Neuronal stem cell (in vitro differentiated cells): ENCODE data around the gene PTPRO.

Experiments
- DNase-seq: peaks from one replicate; pipeline ENCODE4 v3.0.0-alpha.2; 2013; ENCODE audit warnings: low spot score
- H2AFZ ChIP-seq: one replicate; pipeline ENCODE4 v1.6.1; 2013; ENCODE audit warnings: mild to moderate bottlenecking, low read length, inconsistent platforms
- H2AK5ac ChIP-seq: 2 replicates; pipeline ENCODE4 v1.6.1; 2013; ENCODE audit warnings: low read depth, mild to moderate bottlenecking, inconsistent platforms, low read length, moderate library complexity, mixed read lengths
- H2BK120ac ChIP-seq: 2 replicates; pipeline ENCODE4 v1.6.1; 2013; ENCODE audit warnings: low read depth, mild to moderate bottlenecking, inconsistent platforms, low read length, moderate library complexity, mixed read lengths
- H2BK12ac ChIP-seq: one replicate; pipeline ENCODE4 v1.6.1; 2013; ENCODE audit warnings: low read length, inconsistent platforms
- H2BK15ac ChIP-seq: 2 replicates; pipeline ENCODE4 v1.6.1; 2013; ENCODE audit warnings: mild to moderate bottlenecking, low read length, inconsistent platforms, mixed read lengths
- H2BK5ac ChIP-seq: one replicate; pipeline ENCODE4 v1.6.1; 2013; ENCODE audit warnings: inconsistent platforms, mild to moderate bottlenecking, low read length, moderate library complexity
- H3K14ac ChIP-seq: one replicate; pipeline ENCODE4 v1.6.1; 2013; ENCODE audit warnings: low read length, inconsistent platforms
- H3K18ac ChIP-seq: 2 replicates; pipeline ENCODE4 v1.6.1; 2013; ENCODE audit warnings: low read length, inconsistent platforms
- H3K23ac ChIP-seq: 2 replicates; pipeline ENCODE4 v1.6.1; 2013; ENCODE audit warnings: low read depth, mild to moderate bottlenecking, mixed read lengths, low read length, inconsistent platforms; ENCODE audit not compliant: poor library complexity
- H3K27ac ChIP-seq: replicated peaks from 3 replicates; pipeline ENCODE4 v1.5.1; 2013; ENCODE audit warnings: low read length, inconsistent platforms
- H3K27me3 ChIP-seq, 3 experiments: 2 replicates each; pipeline ENCODE4 v1.6.1; 2013; ENCODE audit warnings: low read length in 3 of 3, mild to moderate bottlenecking in 2 of 3, inconsistent platforms in 1 of 3, low read depth in 1 of 3, mixed read lengths in 1 of 3, moderate library complexity in 1 of 3; ENCODE audit not compliant: control insufficient read depth in 3 of 3, insufficient read depth in 3 of 3
- H3K36me3 ChIP-seq, 2 donors: replicated peaks in 1 of 2; 2 replicates each; pipeline ENCODE4 v1.6.1; 2013; ENCODE audit warnings: low read length in 2 of 2; ENCODE audit not compliant: control insufficient read depth in 2 of 2, insufficient read depth in 2 of 2
- H3K4ac ChIP-seq: 2 replicates; pipeline ENCODE4 v1.6.1; 2013; ENCODE audit warnings: inconsistent platforms, mild to moderate bottlenecking, low read length, moderate library complexity
- H3K4me1 ChIP-seq, 2 donors: 1 replicate in 1 of 2; 2 replicates in 1 of 2; pipeline ENCODE4 v1.6.1; 2013; ENCODE audit warnings: low read length in 2 of 2, low read depth in 1 of 2; ENCODE audit not compliant: control insufficient read depth in 2 of 2, insufficient read depth in 1 of 2
- H3K4me2 ChIP-seq: one replicate; pipeline ENCODE4 v1.6.1; 2013; ENCODE audit warnings: mild to moderate bottlenecking, low read length, inconsistent platforms; ENCODE audit not compliant: insufficient read depth, poor library complexity, severe bottlenecking
- H3K4me3 ChIP-seq, 2 donors: 2 replicates each; pipeline ENCODE4 v1.5.1; 2013; ENCODE audit warnings: low read length in 2 of 2, mild to moderate bottlenecking in 2 of 2, inconsistent platforms in 1 of 2, moderate library complexity in 1 of 2
- H3K79me1 ChIP-seq: one replicate; pipeline ENCODE4 v1.6.1; 2013; ENCODE audit warnings: low read depth, mild to moderate bottlenecking, inconsistent platforms, low read length, moderate library complexity
- H3K9ac ChIP-seq: one replicate; pipeline ENCODE4 v1.6.1; 2013; ENCODE audit warnings: mild to moderate bottlenecking, low read depth, low read length, inconsistent platforms; ENCODE audit not compliant: poor library complexity
- H3K9me3 ChIP-seq, 2 donors: replicated peaks in 1 of 2; 2 replicates each; pipeline versions ENCODE3 to v1.6.1; 2013; ENCODE audit warnings: low read length in 2 of 2, mild to moderate bottlenecking in 2 of 2, inconsistent platforms in 1 of 2, low read depth in 1 of 2, mixed read lengths in 1 of 2, moderate library complexity in 1 of 2; ENCODE audit not compliant: control insufficient read depth in 2 of 2, insufficient read depth in 1 of 2
- H4K8ac ChIP-seq: one replicate; pipeline ENCODE4 v1.6.1; 2013; ENCODE audit warnings: low read depth, mild to moderate bottlenecking, inconsistent platforms, low read length, moderate library complexity
- H4K91ac ChIP-seq: one replicate; pipeline ENCODE4 v1.6.1; 2013; ENCODE audit warnings: low read length, low read depth, mild to moderate bottlenecking, inconsistent platforms; ENCODE audit not compliant: poor library complexity
- WGBS, 2 donors: extraction: QIAGEN DNeasy Blood & Tissue Kit; methylation state at CpG; one replicate each; pipeline ENCODE4 v1.1.7; 2013; ENCODE audit warnings: missing lambda C conversion rate in 2 of 2, mixed read lengths in 1 of 2; ENCODE audit not compliant: insufficient read length in 2 of 2, insufficient replicate concordance in 1 of 2; ENCODE audit errors: extremely low coverage in 2 of 2; 5-methylcytosine and 5-hydroxymethylcytosine counted together

PTPRO gene

GRCh38 chr12:15515010-15515409, 192.7 kb downstream of the PTPRO start:
- H3K9ac ChIP-seq = no peak overlapping the region
- peaks cover 0 to under 1% of the 10 kb centered on the region in 2 donors for H3K4me1 ChIP-seq
- no peak overlapping the region for H2BK12ac ChIP-seq
- no peak overlapping the region for H3K27ac ChIP-seq
- no peak for DNase-seq
- H3K79me1 ChIP-seq = no peaks in the 10 kb centered on the region
- H3K23ac ChIP-seq = no peak overlapping the region
- H4K91ac ChIP-seq = no peak overlapping the region
- no peak overlapping the region for H3K4me2 ChIP-seq
- H4K8ac ChIP-seq = no peak overlapping the region
- H3K36me3 ChIP-seq = no peaks in the 10 kb centered on the region
- no peaks in the 10 kb centered on the region for H3K27me3 ChIP-seq
- no peaks in the 10 kb centered on the region for H3K9me3 ChIP-seq
- H2AFZ ChIP-seq = no peak overlapping the region
- no peak overlapping the region for H3K18ac ChIP-seq
- no peak overlapping the region for H2BK120ac ChIP-seq
- no peak overlapping the region for H3K14ac ChIP-seq
- H3K4ac ChIP-seq = no peak overlapping the region
- no CpG with 5 or more reads among the region's 4 CpGs for WGBS, 2 donors
- no peak overlapping the region for H2AK5ac ChIP-seq
- H2BK15ac ChIP-seq = no peak overlapping the region
- H2BK5ac ChIP-seq = no peak overlapping the region
- H3K4me3 ChIP-seq = no peak overlapping the region

- peaks cover 0 to 2% of the 10 kb centered on the region in 2 donors for H3K4me1 ChIP-seq
- H3K27ac ChIP-seq = no peak overlapping the region
- no peak overlapping the region for H3K14ac ChIP-seq
- H3K9me3 ChIP-seq = no peaks in the 10 kb centered on the region
- H4K8ac ChIP-seq = no peak overlapping the region
- H3K4ac ChIP-seq = no peak overlapping the region
- H4K91ac ChIP-seq = no peak overlapping the region
- H2BK12ac ChIP-seq = no peak overlapping the region
- no peak overlapping the region for H2AK5ac ChIP-seq
- no CpG with 5 or more reads among the region's 2 CpGs for WGBS, 2 donors
- H3K4me2 ChIP-seq = no peak overlapping the region
- no peak overlapping the region for H3K9ac ChIP-seq
- H3K18ac ChIP-seq = no peak overlapping the region
- H2BK15ac ChIP-seq = no peak overlapping the region
- no peak overlapping the region for H3K23ac ChIP-seq
- no peak for DNase-seq
- H2BK120ac ChIP-seq = no peak overlapping the region
- no peaks in the 10 kb centered on the region for H3K27me3 ChIP-seq
- H3K36me3 ChIP-seq = no peaks in the 10 kb centered on the region
- no peak overlapping the region for H2BK5ac ChIP-seq
- no peaks in the 10 kb centered on the region for H3K79me1 ChIP-seq
- H3K4me3 ChIP-seq = no peak overlapping the region
- H2AFZ ChIP-seq = no peak overlapping the region
Measured at GRCh38 chr12:15520083-15520482, 197.8 kb downstream of the PTPRO start.

DNA sequence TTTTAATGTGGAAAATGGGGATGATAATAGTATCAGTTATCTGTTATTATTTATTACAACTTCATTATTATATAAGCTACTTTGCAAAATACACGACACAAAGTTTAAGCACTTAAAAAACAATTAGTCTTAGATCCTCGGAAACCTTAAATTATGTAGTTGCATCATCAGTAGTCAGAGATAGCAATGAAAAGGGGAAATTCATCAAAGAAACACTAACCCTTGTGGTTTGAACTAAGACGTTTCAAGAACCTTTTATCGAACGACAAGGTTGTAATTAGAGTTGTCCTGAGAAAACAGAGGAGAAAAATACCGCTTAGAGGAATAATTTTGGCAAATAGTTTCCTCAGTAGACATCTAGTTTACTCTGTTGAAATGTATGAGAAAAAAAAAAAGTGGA, 198.5 kb downstream of the PTPRO start:
- H4K91ac ChIP-seq = no peak overlapping the region
- no peak overlapping the region for H3K4ac ChIP-seq
- whole genome bisulfite sequencing, 2 donors = no CpG with 5 or more reads among the region's 6 CpGs
- no peak for DNase-seq
- no peak overlapping the region for H2BK5ac ChIP-seq
- H4K8ac ChIP-seq = no peak overlapping the region
- no peak overlapping the region for H2BK15ac ChIP-seq
- H3K4me3 ChIP-seq = no peak overlapping the region
- H3K14ac ChIP-seq = no peak overlapping the region
- H3K36me3 ChIP-seq = no peaks in the 10 kb centered on the region
- H3K4me1 ChIP-seq = peaks cover 0 to 2% of the 10 kb centered on the region in 2 donors
- no peak overlapping the region for H3K9ac ChIP-seq
- H3K27ac ChIP-seq = no peak overlapping the region
- no peak overlapping the region for H3K23ac ChIP-seq
- H3K79me1 ChIP-seq = no peaks in the 10 kb centered on the region
- H2BK12ac ChIP-seq = no peak overlapping the region
- no peak overlapping the region for H2AK5ac ChIP-seq
- no peak overlapping the region for H3K18ac ChIP-seq
- no peak overlapping the region for H2BK120ac ChIP-seq
- H3K27me3 ChIP-seq = no peaks in the 10 kb centered on the region
- no peak overlapping the region for H3K4me2 ChIP-seq
- no peak overlapping the region for H2AFZ ChIP-seq
- no peaks in the 10 kb centered on the region for H3K9me3 ChIP-seq

DNA sequence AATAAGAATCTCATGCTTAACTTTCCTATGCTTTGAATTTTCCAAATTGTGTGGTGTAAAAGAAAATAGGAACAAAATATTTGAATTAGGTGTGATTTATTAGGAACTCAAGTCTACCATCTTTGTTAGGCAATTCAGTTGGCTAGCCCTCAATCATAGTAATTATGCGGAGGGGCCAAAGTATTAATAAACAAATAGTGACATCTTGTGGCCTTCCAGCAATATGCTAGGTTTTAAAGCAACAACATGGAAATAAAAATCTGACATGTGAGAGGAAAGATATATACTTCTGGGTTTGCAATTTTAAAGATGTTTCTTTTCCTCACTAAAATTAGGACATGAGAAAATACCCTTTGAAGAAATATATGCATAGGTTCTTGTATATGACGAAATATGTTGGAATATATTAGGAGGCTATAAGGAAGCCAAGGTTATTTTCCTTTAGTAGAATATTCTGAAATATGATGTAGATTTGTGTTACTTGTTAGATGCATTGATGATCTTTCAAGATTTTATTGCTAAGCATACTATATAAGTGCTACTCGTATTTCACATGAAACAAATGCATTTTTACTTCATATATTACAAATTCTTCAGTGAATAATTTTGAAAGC, 200.4 kb downstream of the PTPRO start:
- Histone ChIP-seq H3K23ac (no peak overlapping the region), H3K4me1 (peaks cover 0 to 2% of the 10 kb centered on the region in 2 donors), H3K27me3 (no peaks in the 10 kb centered on the region), H3K9ac (no peak overlapping the region), H3K4me2 (no peak overlapping the region), H3K9me3 (no peaks in the 10 kb centered on the region), H2BK15ac (no peak overlapping the region), H2BK5ac (no peak overlapping the region), H4K8ac (no peak overlapping the region), H2AFZ (no peak overlapping the region), H3K4ac (no peak overlapping the region), H3K4me3 (no peak overlapping the region), H2BK12ac (no peak overlapping the region), H3K18ac (no peak overlapping the region), H3K36me3 (no peaks in the 10 kb centered on the region), H4K91ac (no peak overlapping the region), H2AK5ac (no peak overlapping the region), H2BK120ac (no peak overlapping the region), H3K27ac (no peak overlapping the region), H3K79me1 (no peaks in the 10 kb centered on the region), H3K14ac (no peak overlapping the region)
- WGBS, 2 donors = no CpG with 5 or more reads among the region's 3 CpGs
- DNase-seq = no peak
